H9 (cell line): ENCODE results near the gene GNA12. TPM values are rescaled to one million over a fixed set of nuclear protein-coding genes. Genes with fewer than 3 reads are reported as not detected.

Experiments used
- DNase-seq: peaks from one replicate; pipeline ENCODE4 v3.0.0-alpha.2; 2017
- H2AFZ ChIP-seq: one replicate; pipeline ENCODE4 v1.6.1; 2013; ENCODE audit warnings: mild to moderate bottlenecking, low read length, control low read depth, moderate library complexity
- H2AK5ac ChIP-seq: 2 replicates; pipeline ENCODE4 v1.6.1; 2013; ENCODE audit warnings: low read length, control low read depth, mixed read lengths; ENCODE audit not compliant: insufficient read length
- H2BK120ac ChIP-seq: one replicate; pipeline ENCODE4 v1.6.1; 2013; ENCODE audit warnings: low read depth, mild to moderate bottlenecking, low read length, control low read depth, inconsistent platforms; ENCODE audit not compliant: poor library complexity, severe bottlenecking
- H2BK12ac ChIP-seq: 2 replicates; pipeline ENCODE4 v1.6.1; 2013; ENCODE audit warnings: low read length, control low read depth, mixed read lengths, low read depth; ENCODE audit not compliant: insufficient read length
- H2BK15ac ChIP-seq: 2 replicates; pipeline ENCODE4 v1.6.1; 2013; ENCODE audit warnings: low read depth, low read length, control low read depth
- H2BK20ac ChIP-seq: one replicate; pipeline ENCODE4 v1.6.1; 2013; ENCODE audit warnings: low read depth, mild to moderate bottlenecking, low read length, control low read depth, inconsistent platforms; ENCODE audit not compliant: poor library complexity, severe bottlenecking
- H2BK5ac ChIP-seq: 2 replicates; pipeline ENCODE4 v1.6.1; 2013; ENCODE audit warnings: low read length, control low read depth, mixed read lengths; ENCODE audit not compliant: insufficient read length
- H3K14ac ChIP-seq: 2 replicates; pipeline ENCODE4 v1.6.1; 2013; ENCODE audit warnings: low read length, control low read depth; ENCODE audit not compliant: insufficient read depth
- H3K18ac ChIP-seq: 2 replicates; pipeline ENCODE4 v1.6.1; 2013; ENCODE audit warnings: low read depth, mild to moderate bottlenecking, mixed read lengths, low read length, control low read depth; ENCODE audit not compliant: insufficient read length
- H3K23ac ChIP-seq: 2 replicates; pipeline ENCODE4 v1.6.1; 2013; ENCODE audit warnings: low read length, control low read depth, mixed read lengths, low read depth; ENCODE audit not compliant: insufficient read length
- H3K23me2 ChIP-seq: 2 replicates; pipeline ENCODE4 v1.6.1; 2013; ENCODE audit warnings: low read depth, mild to moderate bottlenecking, mixed read lengths, low read length, control low read depth; ENCODE audit not compliant: insufficient read length, poor library complexity, severe bottlenecking
- H3K27ac ChIP-seq: 2 replicates; pipeline ENCODE4 v1.5.1; 2013; ENCODE audit warnings: low read length, control low read depth, mixed read lengths, low read depth; ENCODE audit not compliant: insufficient read length
- H3K27me3 ChIP-seq: 2 replicates; pipeline ENCODE4 v1.6.1; 2013; ENCODE audit warnings: low read length, control low read depth, inconsistent platforms; ENCODE audit not compliant: insufficient read depth
- H3K4ac ChIP-seq: 2 replicates; pipeline ENCODE4 v1.6.1; 2013; ENCODE audit warnings: low read depth, mild to moderate bottlenecking, control low read depth, inconsistent platforms, low read length, moderate library complexity
- H3K4me1 ChIP-seq: 2 replicates; pipeline ENCODE4 v1.6.1; 2013; ENCODE audit warnings: low read length, control low read depth, inconsistent platforms; ENCODE audit not compliant: insufficient read depth
- H3K4me2 ChIP-seq: 2 replicates; pipeline ENCODE4 v1.6.1; 2013; ENCODE audit warnings: low read length, control low read depth, mixed read lengths; ENCODE audit not compliant: insufficient read length, insufficient read depth
- H3K56ac ChIP-seq: 2 replicates; pipeline ENCODE4 v1.6.1; 2013; ENCODE audit warnings: low read depth, mild to moderate bottlenecking, mixed read lengths, low read length, control low read depth; ENCODE audit not compliant: insufficient read length
- H3K79me1 ChIP-seq: 2 replicates; pipeline ENCODE4 v1.6.1; 2013; ENCODE audit warnings: low read depth, mild to moderate bottlenecking, moderate library complexity, low read length, control low read depth, inconsistent platforms; ENCODE audit not compliant: insufficient read depth, poor library complexity, severe bottlenecking
- H3K79me2 ChIP-seq: 2 replicates; pipeline ENCODE4 v1.6.1; 2013; ENCODE audit warnings: low read length, control low read depth, inconsistent platforms; ENCODE audit not compliant: insufficient read depth
- H3K9ac ChIP-seq: 2 replicates; pipeline ENCODE4 v1.6.1; 2013; ENCODE audit warnings: low read length, control low read depth, mixed read lengths; ENCODE audit not compliant: insufficient read length; ENCODE audit errors: extremely low read depth
- H3K9me3 ChIP-seq: one replicate; pipeline ENCODE4 v1.6.1; 2013; ENCODE audit warnings: low read depth, low read length, inconsistent platforms; ENCODE audit not compliant: control insufficient read depth
- H3T11ph ChIP-seq: one replicate; pipeline ENCODE4 v1.6.1; 2013; ENCODE audit warnings: mild to moderate bottlenecking, low read length, control low read depth, inconsistent platforms
- H4K20me1 ChIP-seq: one replicate; pipeline ENCODE4 v1.6.1; 2013; ENCODE audit not compliant: control insufficient read depth, insufficient read length, insufficient read depth
- H4K5ac ChIP-seq: 2 replicates; pipeline ENCODE4 v1.6.1; 2013; ENCODE audit warnings: low read depth, mild to moderate bottlenecking, mixed read lengths, low read length, control low read depth; ENCODE audit not compliant: insufficient read length
- H4K8ac ChIP-seq: replicated peaks from 2 replicates; pipeline ENCODE4 v1.6.1; 2013; ENCODE audit warnings: low read length, control low read depth, mixed read lengths, low read depth; ENCODE audit not compliant: insufficient read length
- H4K91ac ChIP-seq: 2 replicates; pipeline ENCODE4 v1.6.1; 2013; ENCODE audit warnings: low read depth, mild to moderate bottlenecking, moderate library complexity, mixed read lengths, low read length, control low read depth; ENCODE audit not compliant: insufficient read length
- H3K27ac Mint-ChIP-seq, 3 experiments: 2 replicates in 2 of 3; 3 replicates in 1 of 3; pipeline ENCODE4 v1.8.0; 2020 to 2021; ENCODE audit warnings: mixed read lengths in 3 of 3, mild to moderate bottlenecking in 1 of 3, moderate library complexity in 1 of 3
- H3K27me3 Mint-ChIP-seq: 2 replicates; pipeline ENCODE4 v1.8.0; 2021; ENCODE audit warnings: low read depth, mild to moderate bottlenecking, moderate library complexity, mixed read lengths
- H3K36me3 Mint-ChIP-seq, 3 experiments: 2 replicates in 2 of 3; 3 replicates in 1 of 3; pipeline ENCODE4 v1.8.0; 2020 to 2021; ENCODE audit warnings: low read depth in 3 of 3, mixed read lengths in 3 of 3; ENCODE audit not compliant: insufficient read depth in 1 of 3
- H3K4me1 Mint-ChIP-seq, 2 experiments: 2 replicates each; pipeline ENCODE4 v1.8.0; 2020; ENCODE audit warnings: mixed read lengths in 2 of 2
- H3K4me3 Mint-ChIP-seq, 2 experiments: 2 replicates in 1 of 2; 3 replicates in 1 of 2; pipeline ENCODE4 v1.8.0; 2020 to 2021; ENCODE audit warnings: mild to moderate bottlenecking in 2 of 2, mixed read lengths in 2 of 2, moderate library complexity in 1 of 2
- H3K9me3 Mint-ChIP-seq, 2 experiments: 2 replicates in 1 of 2; 3 replicates in 1 of 2; pipeline ENCODE4 v1.8.0; 2020; ENCODE audit warnings: mild to moderate bottlenecking in 2 of 2, mixed read lengths in 2 of 2, moderate library complexity in 1 of 2
- CTCF ChIP-seq: fragments of 200-600 bp; sonication (generic); conservative IDR thresholded peaks from 3 replicates; pipeline ENCODE4 v1.8.0; 2021; ENCODE audit warnings: antibody characterized with exemption, mild to moderate bottlenecking
- WGBS: extraction: QIAGEN DNeasy Blood & Tissue Kit; methylation state at CpG from one replicate; pipeline ENCODE4 v1.1.7; 2013; ENCODE audit warnings: missing lambda C conversion rate, low lambda C conversion rate, mixed read lengths; ENCODE audit not compliant: insufficient read length; ENCODE audit errors: extremely low coverage; 5-methylcytosine and 5-hydroxymethylcytosine counted together
- total RNA-seq: library from RNA; stranded (reverse); gene quantifications from 2 replicates; pipeline ENCODE4 v1.2.1, GENCODE V29; 2021

Gene GNA12
- total RNA-seq, 1 experiment from 2014 or later, result 60.2 TPM

GRCh38 chr7:2818653-2819052 lies 25.5 kb downstream of the GNA12 start:
- Histone ChIP-seq H2AFZ (no peak overlapping the region), H3K27ac (no peak overlapping the region), H2AK5ac (no peak overlapping the region), H4K8ac (no peak overlapping the region), H3K18ac (no peak overlapping the region), H3K4me2 (no peak overlapping the region), H3K4ac (no peak overlapping the region), H4K91ac (no peak overlapping the region), H3K23ac (no peak overlapping the region), H2BK12ac (no peak overlapping the region), H2BK20ac (no peak overlapping the region), H4K5ac (no peak overlapping the region), H2BK5ac (no peak overlapping the region), H3K23me2 (no peaks in the 10 kb centered on the region), H3K14ac (peak overlapping the region; percentile 6; the same call in 1 of the 2 replicates), H3T11ph (no peak overlapping the region), H3K79me2 (peaks cover 42% of the 10 kb centered on the region; the same call in 1 of the 2 replicates), H3K56ac (no peak overlapping the region), H3K9me3 (no peaks in the 10 kb centered on the region), H3K9ac (no peak overlapping the region), H2BK120ac (no peak overlapping the region), H3K79me1 (peaks cover 11% of the 10 kb centered on the region), H2BK15ac (no peak overlapping the region), H4K20me1 (peaks cover 3% of the 10 kb centered on the region), H3K4me1 (peaks cover 41% of the 10 kb centered on the region; the same call in 1 of the 2 replicates), H3K27me3 (no peaks in the 10 kb centered on the region)
- WGBS, result no CpG with 5 or more reads among the region's 12 CpGs
- DNase-seq, result no peak
- Mint-ChIP-seq H3K4me1 (peaks cover 77 to 80% of the 10 kb centered on the region in 2 experiments), H3K36me3 (peaks cover 2 to 12% (median 9%) of the 10 kb centered on the region in 3 experiments; a peak in 6 of 7 replicates), H3K9me3 (no peaks in the 10 kb centered on the region), H3K27me3 (no peaks in the 10 kb centered on the region), H3K27ac (peak overlapping the region; percentile 66 to 94 (median 93)), H3K4me3 (no peak overlapping the region)
- TF ChIP-seq CTCF, result no peak
